Stimulated activated CD4-positive, alpha-beta T cell treated with anti-CD3 and anti-CD28 coated beads, Interleukin-12 subunit alpha, Interleukin-12 subunit beta, amount 100 ng/mL, for 48 hours (primary cell): ENCODE data around the gene CADM1.

Experiments used
- DNase-seq, 3 donors: peaks; one replicate each; pipeline ENCODE4 v3.0.0-alpha.2; 2020; ENCODE audit warnings: low read depth in 2 of 3, low spot score in 1 of 3

Gene CADM1

GRCh38 chr11:115188188-115188897 is 315.9 kb downstream of the CADM1 start:
- DNase-seq = no peak

- DNase-seq = no peak
Measured at GRCh38 chr11:115185931-115186330, 318.3 kb downstream of the CADM1 start.

- no peak for DNase-seq
Measured at GRCh38 chr11:115185507-115185906, 318.7 kb downstream of the CADM1 start.

- DNase-seq = no peak
Measured at GRCh38 chr11:115184901-115185300, 319.3 kb downstream of the CADM1 start.

- DNase-seq = no peak
Measured at GRCh38 chr11:115183830-115184229, 320.4 kb downstream of the CADM1 start.

- no peak for DNase-seq
Measured at GRCh38 chr11:115183136-115183535, 321.1 kb downstream of the CADM1 start.

GRCh38 chr11:115182282-115182955 is 321.8 kb downstream of the CADM1 start:
- no peak for DNase-seq

GRCh38 chr11:115181538-115181937 is 322.7 kb downstream of the CADM1 start:
- no peak for DNase-seq

GRCh38 chr11:115180272-115180671 is 323.9 kb downstream of the CADM1 start:
- DNase-seq = no peak

- no peak for DNase-seq
Measured at GRCh38 chr11:115179636-115180035, 324.6 kb downstream of the CADM1 start.

- DNase-seq = no peak
Measured at GRCh38 chr11:115178705-115179104, 325.5 kb downstream of the CADM1 start.

- DNase-seq = no peak
Measured at GRCh38 chr11:115173136-115173535, 331.1 kb downstream of the CADM1 start.

- peak in 2 of 3 donors; percentile 10 to 14 for DNase-seq
Measured at GRCh38 chr11:115170133-115170815, 333.9 kb downstream of the CADM1 start.

- no peak for DNase-seq
Measured at GRCh38 chr11:115169251-115169650, 335.0 kb downstream of the CADM1 start.

- no peak for DNase-seq
Measured at GRCh38 chr11:115168686-115169085, 335.5 kb downstream of the CADM1 start.

- no peak for DNase-seq
Measured at GRCh38 chr11:115168229-115168671, 336.0 kb downstream of the CADM1 start.

- DNase-seq = no peak
Measured at GRCh38 chr11:115167456-115167855, 336.8 kb downstream of the CADM1 start.

GRCh38 chr11:115166820-115167219 is 337.4 kb downstream of the CADM1 start:
- DNase-seq = no peak

- DNase-seq = no peak
Measured at GRCh38 chr11:115164774-115165173, 339.4 kb downstream of the CADM1 start.

- no peak for DNase-seq
Measured at GRCh38 chr11:115162919-115163318, 341.3 kb downstream of the CADM1 start.

- no peak for DNase-seq
Measured at GRCh38 chr11:115161876-115162275, 342.3 kb downstream of the CADM1 start.

GRCh38 chr11:115159207-115159606 is 345.0 kb downstream of the CADM1 start:
- DNase-seq = no peak
